PC-3 (cell line): ENCODE results near the gene CNNM3. TPM values are rescaled to one million over a fixed set of nuclear protein-coding genes. Genes with fewer than 3 reads are reported as not detected.

Experiments used
- ATAC-seq: fragments of 200-7000 bp; cut with Tn5 transposase; 2 replicates; pipeline ENCODE4 v1.9.1; 2020; ENCODE audit warnings: mild to moderate bottlenecking, moderate library complexity
- BruUV-seq: library from RNA; stranded (reverse); fragments of 400-500 nt; replicated peaks from 2 replicates; lab custom pipeline; 2021; lab: Mats Ljungman, UMichigan
- CTCF ChIA-PET: fragments of 300-600 bp; sonication (Branson Sonifier 250); formaldehyde crosslinking; loops from one replicate; lab custom pipeline; 2022; ENCODE audit warnings: antibody characterized with exemption; lab: Charles Lee
- POLR2A ChIA-PET: fragments of 300-600 bp; sonication (Branson Sonifier 250); formaldehyde crosslinking; loops from one replicate; lab custom pipeline; 2022; ENCODE audit warnings: antibody characterized with exemption; ENCODE audit not compliant: unreplicated experiment; lab: Charles Lee
- DNase-seq: peaks from one replicate; pipeline ENCODE4 v3.0.0-alpha.2; 2015
- H2AFZ ChIP-seq: fragments of 300-600 bp; sonication (generic); 2 replicates; pipeline ENCODE4 v1.6.0; 2016; ENCODE audit warnings: antibody characterized with exemption, low read length
- H3F3A ChIP-seq: fragments of 300-600 bp; sonication (generic); one replicate; pipeline ENCODE4 v1.6.0; 2017; ENCODE audit warnings: antibody characterized with exemption, low read length, control low read depth, mild to moderate bottlenecking; ENCODE audit not compliant: unreplicated experiment
- H3K27ac ChIP-seq: fragments of 300-600 bp; sonication (generic); 2 replicates; pipeline ENCODE4 v1.5.1; 2016; ENCODE audit warnings: mild to moderate bottlenecking, low read length
- H3K27me3 ChIP-seq: fragments of 300-600 bp; sonication (generic); 2 replicates; pipeline ENCODE4 v1.6.1; 2016; ENCODE audit warnings: low read length, mixed read lengths
- H3K36me3 ChIP-seq: fragments of 300-600 bp; sonication (generic); 2 replicates; pipeline ENCODE4 v1.6.1; 2016; ENCODE audit warnings: low read depth, mixed run types, low read length, mixed read lengths
- H3K4me1 ChIP-seq: fragments of 300-600 bp; sonication (generic); 2 replicates; pipeline ENCODE4 v1.5.1; 2016; ENCODE audit warnings: low read length; ENCODE audit not compliant: insufficient read depth
- H3K4me2 ChIP-seq: fragments of 300-600 bp; sonication (generic); 2 replicates; pipeline ENCODE4 v1.6.0; 2016; ENCODE audit warnings: low read length
- H3K4me3 ChIP-seq: fragments of 300-600 bp; sonication (generic); 2 replicates; pipeline ENCODE4 v1.5.1; 2016; ENCODE audit warnings: mild to moderate bottlenecking, low read length, mixed read lengths
- H3K79me2 ChIP-seq: fragments of 300-600 bp; sonication (generic); 2 replicates; pipeline ENCODE4 v1.6.1; 2017; ENCODE audit warnings: low read length, mixed read lengths
- H3K9ac ChIP-seq: fragments of 300-600 bp; sonication (generic); 2 replicates; pipeline ENCODE4 v1.6.0; 2016; ENCODE audit warnings: mild to moderate bottlenecking, low read length
- H3K9me2 ChIP-seq: fragments of 300-600 bp; sonication (generic); replicated peaks from 2 replicates; pipeline ENCODE4 v1.6.1; 2016; ENCODE audit warnings: mixed run types, low read length, mixed read lengths
- H3K9me3 ChIP-seq: fragments of 300-600 bp; sonication (generic); 2 replicates; pipeline ENCODE4 v1.6.1; 2016; ENCODE audit warnings: low read length, mixed read lengths
- H4K20me1 ChIP-seq: fragments of 300-600 bp; sonication (generic); 2 replicates; pipeline ENCODE4 v1.6.1; 2016; ENCODE audit warnings: low read length, mixed read lengths
- EZH2 ChIP-seq: fragments of 300-600 bp; sonication (generic); IDR thresholded peaks from one replicate; pipeline ENCODE4 v1.6.1; 2017; ENCODE audit warnings: antibody characterized with exemption, mild to moderate bottlenecking, low read length; ENCODE audit not compliant: unreplicated experiment
- EZH2phosphoT487 ChIP-seq: fragments of 300-600 bp; sonication (generic); IDR thresholded peaks from 2 replicates; pipeline ENCODE4 v1.6.1; 2018; ENCODE audit warnings: mild to moderate bottlenecking, antibody characterized with exemption, low read length, borderline replicate concordance
- intact Hi-C: fragments of 100-400 bp; cut with micrococcal nuclease; formaldehyde crosslinking; loops from 2 replicates; pipeline ENCODE4 v1.9.0; 2023
- total RNA-seq: library from RNA; depleted of rRNA; stranded (reverse); fragments of >200 nt; gene quantifications from 2 replicates; pipeline ENCODE4 v1.2.3, GENCODE V29; 2014
- TF ChIP-seq, protein P1 (sequence below): fragments of 300-600 bp; sonication (generic); conservative IDR thresholded peaks from 2 replicates; pipeline ENCODE4 v1.5.1; 2017; ENCODE audit warnings: antibody characterized with exemption, low read depth, mild to moderate bottlenecking, low read length

CNNM3 gene
- total RNA-seq, 1 experiment from 2014 or later, result 9.0 TPM

DNA sequence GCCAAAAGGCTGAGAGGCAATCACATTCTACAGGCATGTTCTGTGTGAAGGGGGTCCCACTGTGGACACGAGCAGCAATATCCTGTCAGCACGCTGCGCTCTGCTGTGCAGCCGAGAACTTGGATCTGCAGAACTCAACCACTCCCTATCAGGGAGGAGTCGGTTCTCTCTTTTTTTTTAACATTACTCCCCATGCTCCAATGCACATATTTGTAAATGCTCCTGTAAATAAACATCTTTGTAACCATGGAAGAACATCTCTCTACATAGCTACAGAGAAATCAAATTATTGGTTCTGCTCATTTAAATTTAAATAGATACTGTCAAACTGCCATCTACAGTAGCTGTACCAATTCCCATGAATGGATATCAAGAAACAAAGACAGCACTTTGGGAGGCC is 30.8 kb downstream of the CNNM3 start:
- no TSS peak for BruUV-seq
- Histone ChIP-seq H3F3A (no peaks in the 10 kb centered on the region), H3K4me2 (no peak overlapping the region), H4K20me1 (no peaks in the 10 kb centered on the region), H3K4me1 (no peaks in the 10 kb centered on the region), H3K9me2 (no peaks in the 10 kb centered on the region), H3K27me3 (no peaks in the 10 kb centered on the region), H3K4me3 (no peak overlapping the region), H3K9me3 (no peaks in the 10 kb centered on the region), H3K79me2 (no peaks in the 10 kb centered on the region), H2AFZ (no peak overlapping the region), H3K27ac (no peak overlapping the region), H3K9ac (no peak overlapping the region), H3K36me3 (peaks cover 11% of the 10 kb centered on the region)
- intact Hi-C loops, result no loop called here
- TF ChIP-seq EZH2phosphoT487 (no peak), EZH2 (no peak)
- TF ChIP-seq, protein P1, sequence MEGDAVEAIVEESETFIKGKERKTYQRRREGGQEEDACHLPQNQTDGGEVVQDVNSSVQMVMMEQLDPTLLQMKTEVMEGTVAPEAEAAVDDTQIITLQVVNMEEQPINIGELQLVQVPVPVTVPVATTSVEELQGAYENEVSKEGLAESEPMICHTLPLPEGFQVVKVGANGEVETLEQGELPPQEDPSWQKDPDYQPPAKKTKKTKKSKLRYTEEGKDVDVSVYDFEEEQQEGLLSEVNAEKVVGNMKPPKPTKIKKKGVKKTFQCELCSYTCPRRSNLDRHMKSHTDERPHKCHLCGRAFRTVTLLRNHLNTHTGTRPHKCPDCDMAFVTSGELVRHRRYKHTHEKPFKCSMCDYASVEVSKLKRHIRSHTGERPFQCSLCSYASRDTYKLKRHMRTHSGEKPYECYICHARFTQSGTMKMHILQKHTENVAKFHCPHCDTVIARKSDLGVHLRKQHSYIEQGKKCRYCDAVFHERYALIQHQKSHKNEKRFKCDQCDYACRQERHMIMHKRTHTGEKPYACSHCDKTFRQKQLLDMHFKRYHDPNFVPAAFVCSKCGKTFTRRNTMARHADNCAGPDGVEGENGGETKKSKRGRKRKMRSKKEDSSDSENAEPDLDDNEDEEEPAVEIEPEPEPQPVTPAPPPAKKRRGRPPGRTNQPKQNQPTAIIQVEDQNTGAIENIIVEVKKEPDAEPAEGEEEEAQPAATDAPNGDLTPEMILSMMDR, result no peak
- POLR2A ChIA-PET, result interaction anchor here (1.0 kb wide), 1 partner anchor 36 kb away, joined by 4 read pairs; no protein-coding TSS in a partner anchor
- ATAC-seq, result no peak
- no peak for DNase-seq
- CTCF ChIA-PET, result no interaction called here

DNA sequence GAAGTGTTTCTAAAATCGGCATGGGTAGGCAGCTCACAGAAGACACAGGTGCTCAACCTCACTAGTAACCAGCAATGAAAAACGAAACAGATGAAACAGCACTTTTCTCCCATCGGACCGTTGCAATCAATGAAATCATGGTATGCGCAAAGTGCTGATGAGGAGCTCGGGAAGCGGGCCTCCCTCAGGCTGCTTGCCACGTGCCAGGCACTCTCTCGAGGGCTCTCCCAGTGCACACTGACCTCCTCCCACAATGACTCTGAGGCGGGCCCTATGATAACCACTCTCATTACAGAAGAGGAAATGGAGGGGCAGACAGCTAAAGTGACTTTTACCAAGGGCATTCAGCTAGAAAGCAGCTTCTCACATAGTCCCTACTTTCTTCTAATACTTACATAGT is 31.5 kb downstream of the CNNM3 start:
- H3F3A ChIP-seq, result no peaks in the 10 kb centered on the region
- no peak overlapping the region for H3K9ac ChIP-seq
- no peaks in the 10 kb centered on the region for H3K27me3 ChIP-seq
- H4K20me1 ChIP-seq, result no peaks in the 10 kb centered on the region
- H3K9me2 ChIP-seq, result no peaks in the 10 kb centered on the region
- H3K9me3 ChIP-seq, result no peaks in the 10 kb centered on the region
- no peaks in the 10 kb centered on the region for H3K79me2 ChIP-seq
- H3K4me3 ChIP-seq, result no peak overlapping the region
- DNase-seq (no peak), ATAC-seq (no peak)
- POLR2A ChIA-PET, result interaction anchor here (1.0 kb wide), 1 partner anchor 35 kb away, joined by 4 read pairs; no protein-coding TSS in a partner anchor
- no peak for TF ChIP-seq EZH2phosphoT487
- H3K4me2 ChIP-seq, result no peak overlapping the region
- CTCF ChIA-PET, result no interaction called here
- peaks cover 11% of the 10 kb centered on the region for H3K36me3 ChIP-seq
- H3K27ac ChIP-seq, result no peak overlapping the region
- H2AFZ ChIP-seq, result no peak overlapping the region
- intact Hi-C loops, result no loop called here
- H3K4me1 ChIP-seq, result no peaks in the 10 kb centered on the region
- no TSS peak for BruUV-seq

DNA sequence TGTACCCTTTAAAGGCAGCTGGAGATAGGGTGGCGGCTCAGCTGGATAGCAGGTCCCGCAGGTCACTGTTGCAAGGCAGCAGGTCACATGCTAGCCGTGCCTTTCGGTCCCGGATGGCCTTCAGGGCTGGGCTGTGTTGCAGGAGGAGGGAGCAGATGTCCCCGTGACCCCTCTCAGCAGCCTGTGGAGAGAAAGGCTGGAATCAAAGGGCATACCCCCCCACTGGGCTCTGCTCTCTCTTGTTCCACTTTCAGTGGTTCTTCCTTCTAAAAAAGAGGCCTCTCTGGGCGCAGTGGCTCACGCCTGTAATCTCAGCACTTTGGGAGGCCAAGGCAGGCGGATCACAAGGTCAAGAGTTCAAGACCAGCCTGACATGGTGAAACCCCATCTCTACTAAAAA is 32.2 kb downstream of the CNNM3 start:
- no peaks in the 10 kb centered on the region for H3K9me2 ChIP-seq
- no peaks in the 10 kb centered on the region for H3K9me3 ChIP-seq
- no TSS peak for BruUV-seq
- H3F3A ChIP-seq, result no peaks in the 10 kb centered on the region
- no peaks in the 10 kb centered on the region for H4K20me1 ChIP-seq
- DNase-seq, result no peak
- no peak overlapping the region for H3K9ac ChIP-seq
- no peak for ATAC-seq
- no peak overlapping the region for H3K4me3 ChIP-seq
- intact Hi-C loops, result no loop called here
- ChIA-PET CTCF (interaction anchor here (0.6 kb wide), 1 partner anchor 59 kb away, joined by 3 read pairs; no protein-coding TSS in a partner anchor), POLR2A (no interaction called here)
- H3K27me3 ChIP-seq, result no peaks in the 10 kb centered on the region
- H3K4me2 ChIP-seq, result no peak overlapping the region
- peaks cover 11% of the 10 kb centered on the region for H3K36me3 ChIP-seq
- no peaks in the 10 kb centered on the region for H3K79me2 ChIP-seq
- no peaks in the 10 kb centered on the region for H3K4me1 ChIP-seq
- H2AFZ ChIP-seq, result no peak overlapping the region
- no peak for TF ChIP-seq EZH2
- TF ChIP-seq, protein P1, result no peak
- no peak overlapping the region for H3K27ac ChIP-seq
